ENCODE results near the gene DPH3. TPM values are rescaled to one million over a fixed set of nuclear protein-coding genes. Genes with fewer than 3 reads are reported as not detected.
A peak's percentile ranks its signal among the peaks of the same experiment; 100 is the strongest.

DPH3 gene
- total and polyA plus RNA-seq, 9 of the 15 experiments (the other 6 are each of a cell fraction or from before 2014, with no cell fraction given) = 15.9 to 131 (median 38.7) TPM

DNA sequence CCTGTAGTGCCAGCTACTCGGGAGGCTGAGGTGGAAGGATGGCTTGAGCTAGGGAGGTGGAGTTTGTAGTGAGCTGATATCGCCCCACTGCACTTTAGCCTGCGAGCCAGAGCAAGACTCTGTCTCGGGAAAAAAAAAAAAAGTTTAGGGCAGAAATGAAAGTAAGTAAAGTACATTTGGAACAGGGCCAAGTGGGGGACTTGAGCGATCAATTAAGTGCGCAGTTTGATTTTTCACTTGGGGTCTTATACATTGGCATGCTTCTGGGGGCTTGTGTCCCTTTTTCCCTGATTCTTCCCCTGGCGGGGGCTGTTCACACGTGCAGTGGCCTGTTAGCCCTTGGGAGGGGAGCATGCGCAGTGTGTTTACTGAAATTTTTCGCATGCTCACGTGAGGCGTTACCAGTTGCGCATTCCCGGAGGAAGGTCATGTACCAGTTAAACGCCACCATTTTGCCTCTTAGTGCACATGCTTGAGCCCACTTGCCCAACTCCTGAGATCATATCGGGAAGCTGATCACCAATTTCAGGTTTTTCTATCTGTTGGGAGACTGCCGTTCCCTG lies 48.3 kb downstream of the DPH3 start:
- no peaks in the 10 kb centered on the region for H3K9me1 ChIP-seq (ENCODE audit: control insufficient read depth, insufficient read depth, low read length)
- H3K9me3 ChIP-seq (replicated peaks; ENCODE audit: control insufficient read depth, insufficient read depth, low read depth, low read length) = no peaks in the 10 kb centered on the region
- no peaks in the 10 kb centered on the region for H3K4me1 ChIP-seq (replicated peaks in 1 of 2; ENCODE audit: control insufficient read depth in 2 of 2, insufficient read depth in 2 of 2, low read length in 2 of 2)
- ChIA-PET POLR2A (interaction anchor here (0.6 to 1.4 kb wide), 3 partner anchors 9 to 37 kb away, joined by 3 read pairs; no protein-coding TSS in a partner anchor), CTCF (ENCODE audit: low intra/inter-chr PET ratio) (no interaction called here)
- in situ Hi-C loops (cut with MboI) = no loop called here
- intact Hi-C loops (cut with micrococcal nuclease) = no loop called here
- no peaks in the 10 kb centered on the region for H3K36me3 ChIP-seq (ENCODE audit: control insufficient read depth, insufficient read depth, low read length)
- H2AFZ ChIP-seq (ENCODE audit: low read depth, low read length) = no peak overlapping the region
- no peaks in the 10 kb centered on the region for H3K79me2 ChIP-seq (ENCODE audit: control insufficient read depth, insufficient read depth, low read length)
- TF ChIP-seq NFIC (IDR thresholded peaks at IDR 0.05) = peak; percentile 80
- TF ChIP-seq BHLHE40 (IDR thresholded peaks at IDR 0.05; ENCODE audit: low read length) = peak; percentile 42; the same call in 1 of the 2 replicates
- peak; percentile 65 to 71 for TF ChIP-seq NRF1 (conservative IDR thresholded peaks at IDR 0.05 in 1 of 2, IDR thresholded peaks at IDR 0.05 in 1 of 2)
- TF ChIP-seq MXD1 (CRISPR knock-in tag; IDR thresholded peaks at IDR 0.05; ENCODE audit: borderline replicate concordance, poor library complexity, severe bottlenecking) = no peak
- no peak for TF ChIP-seq KLF10 (CRISPR knock-in tag; IDR thresholded peaks at IDR 0.05)
- no peak for DNase-seq (ENCODE audit: extremely low read depth in 1 of 4, low spot score in 3 of 4)
- peaks cover 7 to 41% of the 10 kb centered on the region in 2 experiments for H3K27me3 ChIP-seq (ENCODE audit: control insufficient read depth in 2 of 2, insufficient read depth in 2 of 2, low read length in 2 of 2)
- no peak overlapping the region for H3K4me2 ChIP-seq (ENCODE audit: insufficient read depth, low read length)
- no peak for FAIRE-seq
- no peak overlapping the region for H3K27ac ChIP-seq (ENCODE audit: extremely low read depth, low read depth, low read length)
- no peak for ATAC-seq
- H3K9ac ChIP-seq (ENCODE audit: insufficient read depth in 1 of 2, low read depth in 2 of 2, low read length in 2 of 2) = no peak overlapping the region
- no peak overlapping the region for H3K4me3 ChIP-seq
- H4K20me1 ChIP-seq (replicated peaks; ENCODE audit: control insufficient read depth, insufficient read depth, low read length) = no peaks in the 10 kb centered on the region
- 33% methylated on average over 16 of the region's 17 CpGs for WGBS (ENCODE audit: insufficient coverage, low coverage, missing lambda C conversion rate)
- BruUV-seq (replicated peaks) = no TSS peak

- no peak for DNase-seq (ENCODE audit: extremely low read depth in 1 of 4, low spot score in 3 of 4)
- BruUV-seq (replicated peaks) = no TSS peak
These were observed 50.4 kb downstream of the DPH3 start for GRCh38 chr3:16214366-16214765.

More at GRCh38 chr3:16214366-16214765, 50.4 kb downstream of the DPH3 start:
- no peak for FAIRE-seq
- TF ChIP-seq TEAD1 (CRISPR knock-in tag; IDR thresholded peaks at IDR 0.05) (no peak), TBP (optimal IDR thresholded peaks at IDR 0.05; ENCODE audit: low read depth, low read length) (no peak), MCM2 (IDR thresholded peaks at IDR 0.05; ENCODE audit: low read depth) (no peak), RBM17 (IDR thresholded peaks at IDR 0.05; ENCODE audit: borderline replicate concordance, low read depth, low read length) (no peak)
- ChIA-PET CTCF (ENCODE audit: low intra/inter-chr PET ratio) (no interaction called here), POLR2A (interaction anchor here (1.0 to 2.2 kb wide), 3 partner anchors 17 to 21 kb away, joined by 3 to 4 read pairs (median 3); no protein-coding TSS in a partner anchor)
- H3K9me1 ChIP-seq (ENCODE audit: control insufficient read depth, insufficient read depth, low read length) = no peaks in the 10 kb centered on the region
- intact Hi-C loops (cut with micrococcal nuclease) = no loop called here
- no peaks in the 10 kb centered on the region for H3K4me1 ChIP-seq (replicated peaks in 1 of 2; ENCODE audit: control insufficient read depth in 2 of 2, insufficient read depth in 2 of 2, low read length in 2 of 2)
- no peaks in the 10 kb centered on the region for H3K36me3 ChIP-seq (ENCODE audit: control insufficient read depth, insufficient read depth, low read length)
- H3K27ac ChIP-seq (ENCODE audit: extremely low read depth, low read depth, low read length) = no peak overlapping the region
- WGBS (ENCODE audit: insufficient coverage, low coverage, missing lambda C conversion rate) = 0% methylated on average over 4 of the region's 4 CpGs
- no peaks in the 10 kb centered on the region for H4K20me1 ChIP-seq (replicated peaks; ENCODE audit: control insufficient read depth, insufficient read depth, low read length)
- no peak for ATAC-seq
- no peak overlapping the region for H3K4me2 ChIP-seq (ENCODE audit: insufficient read depth, low read length)
- in situ Hi-C loops (cut with MboI) = no loop called here
- H2AFZ ChIP-seq (ENCODE audit: low read depth, low read length) = no peak overlapping the region
- H3K9me3 ChIP-seq (replicated peaks; ENCODE audit: control insufficient read depth, insufficient read depth, low read depth, low read length) = no peaks in the 10 kb centered on the region
- no peak overlapping the region for H3K4me3 ChIP-seq
- H3K9ac ChIP-seq (ENCODE audit: insufficient read depth in 1 of 2, low read depth in 2 of 2, low read length in 2 of 2) = no peak overlapping the region
- peaks cover 14 to 42% of the 10 kb centered on the region in 2 experiments; a peak in 4 of 5 replicates for H3K27me3 ChIP-seq (ENCODE audit: control insufficient read depth in 2 of 2, insufficient read depth in 2 of 2, low read length in 2 of 2)
- no peaks in the 10 kb centered on the region for H3K79me2 ChIP-seq (ENCODE audit: control insufficient read depth, insufficient read depth, low read length)

Data from K562 (cell line).